HepG2 (cell line): ENCODE measurements around the gene ESRP2. TPM values are rescaled to one million over a fixed set of nuclear protein-coding genes. Genes with fewer than 3 reads are reported as not detected.
A peak's percentile ranks its signal among the peaks of the same experiment; 100 is the strongest.

Source experiments
- HCFC1 ChIP-seq: fragments of 150-350 bp; IDR thresholded peaks from 2 replicates; pipeline ENCODE4 v1.6.1; 2014; ENCODE audit warnings: low read depth, low read length
- NCOA5 ChIP-seq: sonication (generic); formaldehyde crosslinking; IDR thresholded peaks from 2 replicates; pipeline ENCODE4 v1.4.0; 2020; ENCODE audit warnings: missing genetic modification reagents
- NFKB2 ChIP-seq: sonication (generic); formaldehyde crosslinking; IDR thresholded peaks from 2 replicates; pipeline ENCODE4 v1.4.0; 2020; ENCODE audit warnings: missing genetic modification reagents, borderline replicate concordance
- POGZ ChIP-seq: sonication (generic); formaldehyde crosslinking; IDR thresholded peaks from 2 replicates; pipeline ENCODE4 v1.4.0; 2020; ENCODE audit warnings: mild to moderate bottlenecking, missing genetic modification reagents
- ZFP36L1 ChIP-seq: sonication (generic); formaldehyde crosslinking; IDR thresholded peaks from 2 replicates; pipeline ENCODE4 v1.8.0; 2022; ENCODE audit warnings: mild to moderate bottlenecking, missing genetic modification reagents, moderate library complexity
- ZFX ChIP-seq: sonication (generic); formaldehyde crosslinking; IDR thresholded peaks from 2 replicates; pipeline ENCODE4 v1.4.0; 2020; ENCODE audit warnings: mild to moderate bottlenecking, low read depth, missing genetic modification reagents, moderate library complexity
- ZNF33B ChIP-seq: sonication (generic); formaldehyde crosslinking; IDR thresholded peaks from 2 replicates; pipeline ENCODE4 v1.5.1; 2020; ENCODE audit warnings: mild to moderate bottlenecking, missing genetic modification reagents
- polyA plus RNA-seq, 8 experiments: library from polyadenylated mRNA; depleted of rRNA in 3 of 8; stranded (reverse) in 7 of 8; unstranded in 1 of 8; fragments of >200 nt; fragmentation: Illumina TruSeq in 4 of 8; extraction: Trizol in 4 of 8; gene quantifications; 2 replicates each; pipeline versions ENCODE4 v1.2.1 to v1.2.3, GENCODE V29; 2011 to 2016; ENCODE audit warnings: low read depth in 4 of 8, missing spikeins in 1 of 8, mixed read lengths in 1 of 8; ENCODE audit not compliant: insufficient read depth in 1 of 8
- total RNA-seq, 5 experiments: library from RNA; depleted of rRNA; stranded (reverse); fragments of >200 nt; fragmentation: Illumina TruSeq; extraction: Trizol; gene quantifications; 2 replicates each; pipeline ENCODE4 v1.2.3, GENCODE V29; 2016; ENCODE audit warnings: low read depth in 1 of 5
- TF ChIP-seq, protein P1 (sequence below): sonication (generic); formaldehyde crosslinking; IDR thresholded peaks from 2 replicates; pipeline ENCODE4 v1.4.0; 2020; ENCODE audit warnings: missing genetic modification reagents
- TF ChIP-seq, protein P2 (sequence below): sonication (generic); formaldehyde crosslinking; IDR thresholded peaks from 2 replicates; pipeline ENCODE4 v1.8.0; 2022; ENCODE audit warnings: mild to moderate bottlenecking, missing genetic modification reagents, borderline replicate concordance
- TF ChIP-seq, protein P3 (sequence below): sonication (generic); formaldehyde crosslinking; IDR thresholded peaks from 2 replicates; pipeline ENCODE4 v1.4.0; 2020; ENCODE audit warnings: missing genetic modification reagents
- TF ChIP-seq, protein P4 (sequence below): sonication (generic); formaldehyde crosslinking; IDR thresholded peaks from 2 replicates; pipeline ENCODE4 v1.5.0; 2020; ENCODE audit warnings: mild to moderate bottlenecking, missing genetic modification reagents
- TF ChIP-seq, protein P5 (sequence below): fragments of 450-650 bp; IDR thresholded peaks from 2 replicates; pipeline ENCODE4 v1.6.1; 2016
- TF ChIP-seq, protein P6 (sequence below): sonication (generic); formaldehyde crosslinking; IDR thresholded peaks from 2 replicates; pipeline ENCODE4 v1.5.0; 2020; ENCODE audit warnings: mild to moderate bottlenecking, missing genetic modification reagents, borderline replicate concordance
- TF ChIP-seq, protein P7 (sequence below): sonication (generic); formaldehyde crosslinking; IDR thresholded peaks from 2 replicates; pipeline ENCODE4 v1.8.1; 2023; ENCODE audit warnings: missing genetic modification reagents, mild to moderate bottlenecking, borderline replicate concordance

The ESRP2 gene
- total and polyA plus RNA-seq, 2 of the 13 experiments (the other 11 are each of a cell fraction or from before 2014, with no cell fraction given): 21.1 to 32.4 TPM

DNA sequence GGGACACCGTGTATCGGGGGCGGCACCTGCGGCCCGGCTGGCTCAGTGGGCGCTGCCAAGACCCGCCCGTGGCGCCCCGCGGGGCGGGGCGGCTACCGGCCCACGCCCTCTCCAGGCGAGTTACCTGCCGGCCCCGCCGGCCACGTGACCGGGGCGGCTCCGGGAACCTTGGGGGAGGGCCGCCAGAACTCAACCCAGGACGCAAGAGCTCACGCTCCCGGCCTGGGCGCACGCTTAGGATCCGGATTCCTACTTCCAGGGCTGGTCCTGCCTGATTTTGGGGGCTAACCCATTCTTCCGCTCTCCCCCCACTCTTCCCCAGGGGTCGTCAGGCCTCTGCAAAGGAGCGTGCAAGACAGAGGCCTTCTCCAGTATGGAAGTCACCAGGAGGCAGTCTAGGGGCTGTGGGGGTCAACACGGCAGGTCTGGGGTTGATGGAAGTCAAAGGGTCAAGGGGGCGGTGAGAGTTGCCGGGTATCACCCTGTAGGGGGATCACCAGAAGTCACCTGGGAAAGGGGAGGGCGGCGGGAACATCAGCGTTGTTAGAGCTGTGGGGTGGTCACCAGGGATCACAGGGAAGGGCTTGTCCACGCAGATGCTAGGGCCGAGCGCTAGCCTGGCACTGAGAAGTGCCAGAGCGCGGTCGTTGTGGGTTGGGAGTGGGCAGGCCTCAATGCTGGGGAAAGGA, 354 bp upstream of the ESRP2 start (continued):
- TF ChIP-seq, protein P1, sequence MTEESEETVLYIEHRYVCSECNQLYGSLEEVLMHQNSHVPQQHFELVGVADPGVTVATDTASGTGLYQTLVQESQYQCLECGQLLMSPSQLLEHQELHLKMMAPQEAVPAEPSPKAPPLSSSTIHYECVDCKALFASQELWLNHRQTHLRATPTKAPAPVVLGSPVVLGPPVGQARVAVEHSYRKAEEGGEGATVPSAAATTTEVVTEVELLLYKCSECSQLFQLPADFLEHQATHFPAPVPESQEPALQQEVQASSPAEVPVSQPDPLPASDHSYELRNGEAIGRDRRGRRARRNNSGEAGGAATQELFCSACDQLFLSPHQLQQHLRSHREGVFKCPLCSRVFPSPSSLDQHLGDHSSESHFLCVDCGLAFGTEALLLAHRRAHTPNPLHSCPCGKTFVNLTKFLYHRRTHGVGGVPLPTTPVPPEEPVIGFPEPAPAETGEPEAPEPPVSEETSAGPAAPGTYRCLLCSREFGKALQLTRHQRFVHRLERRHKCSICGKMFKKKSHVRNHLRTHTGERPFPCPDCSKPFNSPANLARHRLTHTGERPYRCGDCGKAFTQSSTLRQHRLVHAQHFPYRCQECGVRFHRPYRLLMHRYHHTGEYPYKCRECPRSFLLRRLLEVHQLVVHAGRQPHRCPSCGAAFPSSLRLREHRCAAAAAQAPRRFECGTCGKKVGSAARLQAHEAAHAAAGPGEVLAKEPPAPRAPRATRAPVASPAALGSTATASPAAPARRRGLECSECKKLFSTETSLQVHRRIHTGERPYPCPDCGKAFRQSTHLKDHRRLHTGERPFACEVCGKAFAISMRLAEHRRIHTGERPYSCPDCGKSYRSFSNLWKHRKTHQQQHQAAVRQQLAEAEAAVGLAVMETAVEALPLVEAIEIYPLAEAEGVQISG: 0 out of 2 replicates have a peak, but pooled peaks have one; percentile 25
- TF ChIP-seq, protein P2, sequence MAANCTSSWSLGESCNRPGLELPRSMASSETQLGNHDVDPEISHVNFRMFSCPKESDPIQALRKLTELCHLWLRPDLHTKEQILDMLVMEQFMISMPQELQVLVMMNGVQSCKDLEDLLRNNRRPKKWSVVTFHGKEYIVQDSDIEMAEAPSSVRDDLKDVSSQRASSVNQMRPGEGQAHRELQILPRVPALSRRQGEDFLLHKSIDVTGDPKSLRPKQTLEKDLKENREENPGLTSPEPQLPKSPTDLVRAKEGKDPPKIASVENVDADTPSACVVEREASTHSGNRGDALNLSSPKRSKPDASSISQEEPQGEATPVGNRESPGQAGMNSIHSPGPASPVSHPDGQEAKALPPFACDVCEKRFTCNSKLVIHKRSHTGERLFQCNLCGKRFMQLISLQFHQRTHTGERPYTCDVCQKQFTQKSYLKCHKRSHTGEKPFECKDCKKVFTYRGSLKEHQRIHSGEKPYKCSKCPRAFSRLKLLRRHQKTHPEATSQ (CRISPR knock-in tag): peak; percentile 44
- TF ChIP-seq, protein P3, sequence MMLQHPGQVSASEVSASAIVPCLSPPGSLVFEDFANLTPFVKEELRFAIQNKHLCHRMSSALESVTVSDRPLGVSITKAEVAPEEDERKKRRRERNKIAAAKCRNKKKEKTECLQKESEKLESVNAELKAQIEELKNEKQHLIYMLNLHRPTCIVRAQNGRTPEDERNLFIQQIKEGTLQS: no peak
- peak; percentile 90; the same call in 1 of the 2 replicates for TF ChIP-seq ZFP36L1
- TF ChIP-seq HCFC1: no peak
- TF ChIP-seq, protein P4, sequence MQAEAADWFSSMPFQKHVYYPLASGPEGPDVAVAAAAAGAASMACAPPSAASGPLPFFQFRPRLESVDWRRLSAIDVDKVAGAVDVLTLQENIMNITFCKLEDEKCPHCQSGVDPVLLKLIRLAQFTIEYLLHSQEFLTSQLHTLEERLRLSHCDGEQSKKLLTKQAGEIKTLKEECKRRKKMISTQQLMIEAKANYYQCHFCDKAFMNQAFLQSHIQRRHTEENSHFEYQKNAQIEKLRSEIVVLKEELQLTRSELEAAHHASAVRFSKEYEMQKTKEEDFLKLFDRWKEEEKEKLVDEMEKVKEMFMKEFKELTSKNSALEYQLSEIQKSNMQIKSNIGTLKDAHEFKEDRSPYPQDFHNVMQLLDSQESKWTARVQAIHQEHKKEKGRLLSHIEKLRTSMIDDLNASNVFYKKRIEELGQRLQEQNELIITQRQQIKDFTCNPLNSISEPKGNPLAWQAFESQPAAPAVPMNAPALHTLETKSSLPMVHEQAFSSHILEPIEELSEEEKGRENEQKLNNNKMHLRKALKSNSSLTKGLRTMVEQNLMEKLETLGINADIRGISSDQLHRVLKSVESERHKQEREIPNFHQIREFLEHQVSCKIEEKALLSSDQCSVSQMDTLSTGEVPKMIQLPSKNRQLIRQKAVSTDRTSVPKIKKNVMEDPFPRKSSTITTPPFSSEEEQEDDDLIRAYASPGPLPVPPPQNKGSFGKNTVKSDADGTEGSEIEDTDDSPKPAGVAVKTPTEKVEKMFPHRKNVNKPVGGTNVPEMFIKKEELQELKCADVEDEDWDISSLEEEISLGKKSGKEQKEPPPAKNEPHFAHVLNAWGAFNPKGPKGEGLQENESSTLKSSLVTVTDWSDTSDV (CRISPR knock-in tag): no peak; the same call in 1 of the 2 replicates
- TF ChIP-seq NCOA5 (CRISPR knock-in tag): no peak
- TF ChIP-seq NFKB2 (CRISPR knock-in tag): peak; percentile 33; the same call in 1 of the 2 replicates
- TF ChIP-seq POGZ (CRISPR knock-in tag): peak; percentile 49; the same call in 1 of the 2 replicates
- TF ChIP-seq ZNF33B (CRISPR knock-in tag): no peak
- TF ChIP-seq, protein P5, sequence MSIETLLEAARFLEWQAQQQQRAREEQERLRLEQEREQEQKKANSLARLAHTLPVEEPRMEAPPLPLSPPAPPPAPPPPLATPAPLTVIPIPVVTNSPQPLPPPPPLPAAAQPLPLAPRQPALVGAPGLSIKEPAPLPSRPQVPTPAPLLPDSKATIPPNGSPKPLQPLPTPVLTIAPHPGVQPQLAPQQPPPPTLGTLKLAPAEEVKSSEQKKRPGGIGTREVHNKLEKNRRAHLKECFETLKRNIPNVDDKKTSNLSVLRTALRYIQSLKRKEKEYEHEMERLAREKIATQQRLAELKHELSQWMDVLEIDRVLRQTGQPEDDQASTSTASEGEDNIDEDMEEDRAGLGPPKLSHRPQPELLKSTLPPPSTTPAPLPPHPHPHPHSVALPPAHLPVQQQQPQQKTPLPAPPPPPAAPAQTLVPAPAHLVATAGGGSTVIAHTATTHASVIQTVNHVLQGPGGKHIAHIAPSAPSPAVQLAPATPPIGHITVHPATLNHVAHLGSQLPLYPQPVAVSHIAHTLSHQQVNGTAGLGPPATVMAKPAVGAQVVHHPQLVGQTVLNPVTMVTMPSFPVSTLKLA: 0 out of 2 replicates have a peak, but pooled peaks have one; percentile 10
- TF ChIP-seq, protein P6, sequence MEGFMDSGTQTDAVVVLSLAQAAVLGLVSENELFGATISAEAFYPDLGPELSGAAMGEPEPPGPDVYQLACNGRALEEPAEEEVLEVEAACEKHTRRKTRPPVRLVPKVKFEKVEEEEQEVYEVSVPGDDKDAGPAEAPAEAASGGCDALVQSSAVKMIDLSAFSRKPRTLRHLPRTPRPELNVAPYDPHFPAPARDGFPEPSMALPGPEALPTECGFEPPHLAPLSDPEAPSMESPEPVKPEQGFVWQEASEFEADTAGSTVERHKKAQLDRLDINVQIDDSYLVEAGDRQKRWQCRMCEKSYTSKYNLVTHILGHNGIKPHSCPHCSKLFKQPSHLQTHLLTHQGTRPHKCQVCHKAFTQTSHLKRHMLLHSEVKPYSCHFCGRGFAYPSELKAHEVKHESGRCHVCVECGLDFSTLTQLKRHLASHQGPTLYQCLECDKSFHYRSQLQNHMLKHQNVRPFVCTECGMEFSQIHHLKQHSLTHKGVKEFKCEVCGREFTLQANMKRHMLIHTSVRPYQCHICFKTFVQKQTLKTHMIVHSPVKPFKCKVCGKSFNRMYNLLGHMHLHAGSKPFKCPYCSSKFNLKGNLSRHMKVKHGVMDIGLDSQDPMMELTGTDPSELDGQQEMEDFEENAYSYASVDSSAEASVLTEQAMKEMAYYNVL: peak; percentile 20; the same call in 1 of the 2 replicates
- TF ChIP-seq, protein P7, sequence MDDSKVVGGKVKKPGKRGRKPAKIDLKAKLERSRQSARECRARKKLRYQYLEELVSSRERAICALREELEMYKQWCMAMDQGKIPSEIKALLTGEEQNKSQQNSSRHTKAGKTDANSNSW (CRISPR knock-in tag): no peak
- peak; percentile 93 for TF ChIP-seq ZFX
